Tibial artery (tissue), 4 donors: ENCODE measurements around the gene CEP164.

Experiments used
- DNase-seq, 2 donors: peaks; one replicate each; pipeline ENCODE4 v3.0.0-alpha.2; 2019
- H3K27ac ChIP-seq, 2 donors: fragments of 200-600 bp; sonication (generic) in 1 of 2; 1 replicate in 1 of 2; 2 replicates in 1 of 2; pipeline ENCODE4 v1.5.1; 2018 to 2019; ENCODE audit warnings: mild to moderate bottlenecking in 1 of 2
- H3K27me3 ChIP-seq, 2 donors: fragments of 200-600 bp; sonication (generic) in 1 of 2; one replicate each; pipeline versions ENCODE4 v1.5.1 to v1.6.0; 2016 to 2019
- H3K36me3 ChIP-seq, 3 donors: fragments of 200-600 bp; sonication (generic) in 2 of 3; one replicate each; pipeline ENCODE4 v1.5.1; 2016 to 2019; ENCODE audit warnings: mild to moderate bottlenecking in 2 of 3
- H3K4me1 ChIP-seq, 4 donors: fragments of 200-600 bp; sonication (generic) in 2 of 4; 1 replicate in 3 of 4; 2 replicates in 1 of 4; pipeline ENCODE4 v1.5.1; 2016 to 2019
- H3K4me3 ChIP-seq, 2 donors: fragments of 200-600 bp; sonication (generic) in 1 of 2; 1 replicate in 1 of 2; 2 replicates in 1 of 2; pipeline ENCODE4 v1.5.1; 2018 to 2019; ENCODE audit warnings: mild to moderate bottlenecking in 2 of 2
- H3K9me3 ChIP-seq, 3 donors: fragments of 200-600 bp; sonication (generic) in 1 of 3; one replicate each; pipeline ENCODE4 v1.5.1; 2016 to 2019
- CTCF ChIP-seq, 2 experiments: fragments of 200-600 bp in 1 of 2; fragments of 450-650 bp in 1 of 2; IDR thresholded peaks; one replicate each; pipeline ENCODE4 v1.5.1; 2017 to 2019; ENCODE audit warnings: antibody characterized with exemption in 2 of 2, mild to moderate bottlenecking in 1 of 2, moderate library complexity in 1 of 2
- intact Hi-C: fragments of 100-400 bp; cut with DNase I; formaldehyde crosslinking; loops from one replicate; pipeline ENCODE4 v1.15.0; 2023; ENCODE audit warnings: low total_unique reads

Gene CEP164

GRCh38 chr11:117409511-117409910, 81.9 kb downstream of the CEP164 start:
- H3K36me3 ChIP-seq: peaks cover 70 to 86% (median 71%) of the 10 kb centered on the region in 3 donors
- TF ChIP-seq CTCF (IDR thresholded peaks at IDR 0.05): no peak

DNA sequence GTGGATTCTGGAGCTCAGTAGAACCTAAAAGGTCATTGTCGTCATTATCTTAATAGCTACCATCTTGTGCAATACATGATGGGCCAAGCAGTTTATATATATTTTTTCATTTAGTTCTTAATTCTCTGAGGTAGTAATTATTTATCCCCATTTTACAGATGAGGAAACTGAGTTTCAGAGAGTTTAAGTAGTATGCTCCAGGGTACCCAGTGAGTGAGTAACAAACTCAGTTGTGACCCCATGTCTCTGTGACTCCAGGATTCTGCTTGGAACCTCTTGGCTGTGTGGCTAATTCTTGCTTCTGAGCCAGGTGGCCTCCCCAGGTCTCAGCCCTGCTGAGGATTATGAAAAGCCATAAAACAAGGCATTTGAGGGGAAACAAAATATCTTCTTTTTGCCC, 82.6 kb downstream of the CEP164 start:
- H3K9me3 ChIP-seq: peaks cover 0 to 6% (median 0%) of the 10 kb centered on the region in 3 donors
- TF ChIP-seq CTCF (IDR thresholded peaks at IDR 0.05): no peak
- DNase-seq: no peak
- H3K27me3 ChIP-seq: no peaks in the 10 kb centered on the region
- H3K27ac ChIP-seq: no peak overlapping the region
- H3K4me3 ChIP-seq: no peak overlapping the region
- no peaks in the 10 kb centered on the region for H3K4me1 ChIP-seq
- intact Hi-C loops: no loop called here
- H3K36me3 ChIP-seq: peaks cover 63 to 79% (median 64%) of the 10 kb centered on the region in 3 donors

More at GRCh38 chr11:117409511-117409910, 81.9 kb downstream of the CEP164 start:
- intact Hi-C loops: no loop called here
- Histone ChIP-seq H3K27ac (no peak overlapping the region), H3K9me3 (peaks cover 0 to 6% (median 0%) of the 10 kb centered on the region in 3 donors), H3K4me3 (no peak overlapping the region), H3K4me1 (no peaks in the 10 kb centered on the region), H3K27me3 (no peaks in the 10 kb centered on the region)
- DNase-seq: peak in 1 of 2 donors; percentile 48

DNA sequence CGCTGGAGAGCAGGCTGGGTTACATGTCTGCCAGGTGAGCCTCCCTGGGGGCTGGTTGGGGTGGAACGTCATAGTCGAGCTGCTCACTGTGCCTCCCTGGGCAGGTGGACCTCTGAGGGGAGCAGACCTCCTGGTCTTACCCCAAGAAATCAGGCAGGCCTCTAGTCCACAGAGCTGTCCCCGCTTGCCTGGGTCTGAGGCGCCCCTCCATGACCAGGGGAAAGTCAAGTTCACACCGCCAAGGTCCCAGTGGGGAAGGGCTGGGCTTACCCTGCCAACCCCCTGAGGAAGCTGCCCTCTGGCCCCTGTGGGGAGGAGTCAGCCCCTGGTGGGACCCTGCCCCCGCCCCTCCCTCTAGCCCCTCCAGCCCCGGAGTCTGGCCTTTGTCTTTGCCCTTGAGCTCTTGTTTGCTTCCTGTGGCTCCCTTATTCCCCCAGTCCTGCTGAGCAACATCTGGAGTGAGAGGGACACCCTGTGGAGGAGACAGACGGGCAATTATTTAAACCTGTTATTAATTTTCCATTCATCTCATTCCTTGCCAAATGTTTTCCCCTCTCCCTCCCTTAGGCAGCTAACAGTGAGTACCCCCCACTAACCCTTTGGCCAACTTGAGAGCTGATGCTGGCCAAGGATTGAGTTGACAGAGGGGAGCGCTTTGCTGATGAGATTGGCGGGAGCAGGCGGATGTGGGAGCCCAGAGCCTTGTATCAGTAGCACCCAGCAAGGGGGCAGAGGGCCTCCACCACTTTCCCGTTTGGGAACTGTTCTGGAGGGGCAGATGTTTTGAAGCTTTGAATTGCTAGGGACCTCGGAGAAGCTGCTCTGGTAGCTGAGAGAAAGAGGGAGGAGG, 83.4 kb downstream of the CEP164 start:
- DNase-seq: peak in 1 of 2 donors; percentile 50
- Histone ChIP-seq H3K27ac (no peak overlapping the region), H3K9me3 (peaks cover 0 to 3% (median 0%) of the 10 kb centered on the region in 3 donors), H3K27me3 (no peaks in the 10 kb centered on the region), H3K4me3 (no peak overlapping the region), H3K4me1 (no peaks in the 10 kb centered on the region), H3K36me3 (peaks cover 54 to 70% (median 55%) of the 10 kb centered on the region in 3 donors)
- no peak for TF ChIP-seq CTCF (IDR thresholded peaks at IDR 0.05)
- intact Hi-C loops: no loop called here

- Histone ChIP-seq H3K4me3 (no peak overlapping the region), H3K27ac (no peak overlapping the region), H3K4me1 (no peaks in the 10 kb centered on the region), H3K9me3 (no peaks in the 10 kb centered on the region), H3K27me3 (no peaks in the 10 kb centered on the region), H3K36me3 (peaks cover 48 to 64% (median 50%) of the 10 kb centered on the region in 3 donors)
- no peak for DNase-seq
- no peak for TF ChIP-seq CTCF (IDR thresholded peaks at IDR 0.05)
- intact Hi-C loops: no loop called here
Measured at GRCh38 chr11:117411736-117412135, 84.1 kb downstream of the CEP164 start.

- TF ChIP-seq CTCF (IDR thresholded peaks at IDR 0.05): no peak
- intact Hi-C loops: no loop called here
- DNase-seq: no peak
- no peaks in the 10 kb centered on the region for H3K27me3 ChIP-seq
- H3K9me3 ChIP-seq: no peaks in the 10 kb centered on the region
- H3K4me1 ChIP-seq: no peaks in the 10 kb centered on the region
- no peak overlapping the region for H3K4me3 ChIP-seq
- H3K27ac ChIP-seq: no peak overlapping the region
- H3K36me3 ChIP-seq: peaks cover 43 to 60% (median 46%) of the 10 kb centered on the region in 3 donors
Measured at GRCh38 chr11:117412176-117412575, 84.5 kb downstream of the CEP164 start.
